DND-41 (cell line): ENCODE results near the gene SMIM33.
A peak's percentile ranks its signal among the peaks of the same experiment; 100 is the strongest.

Source experiments
- ATAC-seq: fragments of 200-7000 bp; cut with Tn5 transposase; 3 replicates; pipeline ENCODE4 v1.9.1; 2021; ENCODE audit warnings: low read depth; ENCODE audit not compliant: insufficient read depth
- DNase-seq: peaks from one replicate; pipeline ENCODE4 v3.0.0-alpha.2; 2020
- H2AFZ ChIP-seq: 2 replicates; pipeline ENCODE4 v1.6.0; 2012; ENCODE audit warnings: low read depth, low read length
- H3K27ac ChIP-seq: 2 replicates; pipeline ENCODE4 v1.5.1; 2012; ENCODE audit warnings: low read length, inconsistent platforms
- H3K27me3 ChIP-seq: fragments of 200-600 bp; sonication (generic); 2 replicates; pipeline ENCODE4 v1.6.0; 2012; ENCODE audit warnings: low read length, mild to moderate bottlenecking, inconsistent platforms; ENCODE audit not compliant: insufficient read depth, poor library complexity
- H3K36me3 ChIP-seq: 2 replicates; pipeline ENCODE4 v1.5.1; 2012; ENCODE audit warnings: low read length, inconsistent platforms; ENCODE audit not compliant: insufficient read depth
- H3K4me1 ChIP-seq: 2 replicates; pipeline ENCODE4 v1.5.1; 2012; ENCODE audit warnings: mild to moderate bottlenecking, low read length; ENCODE audit not compliant: insufficient read depth
- H3K4me2 ChIP-seq: 2 replicates; pipeline ENCODE4 v1.6.0; 2012; ENCODE audit warnings: mild to moderate bottlenecking, moderate library complexity, low read length, inconsistent platforms; ENCODE audit not compliant: insufficient read depth
- H3K4me3 ChIP-seq, 2 experiments: fragments of 200-600 bp in 1 of 2; shearing (Covaris generic) in 1 of 2; 2 replicates each; pipeline ENCODE4 v1.5.1; 2012 to 2016; ENCODE audit warnings: inconsistent platforms in 2 of 2, low read length in 2 of 2, mild to moderate bottlenecking in 2 of 2, low read depth in 1 of 2, moderate library complexity in 1 of 2
- H3K79me2 ChIP-seq: 2 replicates; pipeline ENCODE4 v1.6.0; 2012; ENCODE audit warnings: low read length, inconsistent platforms; ENCODE audit not compliant: insufficient read depth
- H3K9ac ChIP-seq: 2 replicates; pipeline ENCODE4 v1.6.0; 2012; ENCODE audit warnings: low read depth, mild to moderate bottlenecking, inconsistent platforms, low read length, moderate library complexity
- H3K9me3 ChIP-seq: 2 replicates; pipeline ENCODE4 v1.5.1; 2012; ENCODE audit warnings: low read length, moderate library complexity, mild to moderate bottlenecking, inconsistent platforms; ENCODE audit not compliant: insufficient read depth, severe bottlenecking
- H4K20me1 ChIP-seq: 2 replicates; pipeline ENCODE4 v1.6.0; 2012; ENCODE audit warnings: low read length; ENCODE audit not compliant: insufficient read depth
- CTCF ChIP-seq: IDR thresholded peaks from 2 replicates; pipeline ENCODE4 v1.5.1; 2012; ENCODE audit warnings: borderline replicate concordance, low read length, moderate library complexity, mild to moderate bottlenecking; ENCODE audit not compliant: poor library complexity, severe bottlenecking; ENCODE audit errors: extremely low read depth
- EZH2 ChIP-seq: IDR thresholded peaks from 3 replicates; pipeline ENCODE4 v1.6.1; 2012; ENCODE audit warnings: borderline replicate concordance, low read depth, mild to moderate bottlenecking, moderate library complexity, low read length, inconsistent platforms; ENCODE audit not compliant: severe bottlenecking

SMIM33 gene

GRCh38 chr5:139486201-139486600 lies 15.4 kb downstream of the SMIM33 start:
- Histone ChIP-seq H3K27ac (no peak overlapping the region), H3K79me2 (no peaks in the 10 kb centered on the region), H3K36me3 (no peaks in the 10 kb centered on the region), H4K20me1 (no peaks in the 10 kb centered on the region), H3K9ac (no peak overlapping the region), H3K4me3 (no peak overlapping the region), H2AFZ (no peak overlapping the region), H3K9me3 (no peaks in the 10 kb centered on the region), H3K4me2 (no peak overlapping the region), H3K4me1 (peaks cover 24% of the 10 kb centered on the region), H3K27me3 (no peaks in the 10 kb centered on the region)
- no peak for TF ChIP-seq EZH2
- TF ChIP-seq CTCF: no peak
- DNase-seq: no peak
- ATAC-seq: no peak

- Histone ChIP-seq H3K4me3 (no peak overlapping the region), H3K9ac (no peak overlapping the region), H4K20me1 (no peaks in the 10 kb centered on the region), H3K79me2 (no peaks in the 10 kb centered on the region), H3K27ac (no peak overlapping the region), H3K4me1 (peaks cover 4% of the 10 kb centered on the region), H3K9me3 (no peaks in the 10 kb centered on the region), H3K27me3 (no peaks in the 10 kb centered on the region), H3K4me2 (no peak overlapping the region), H3K36me3 (no peaks in the 10 kb centered on the region), H2AFZ (no peak overlapping the region)
- ATAC-seq: 0 out of 3 replicates have a peak, but pooled peaks have one; percentile 48
- no peak for TF ChIP-seq CTCF
- no peak for TF ChIP-seq EZH2
- no peak for DNase-seq
These were observed 17.5 kb downstream of the SMIM33 start for GRCh38 chr5:139488260-139488659.

DNA sequence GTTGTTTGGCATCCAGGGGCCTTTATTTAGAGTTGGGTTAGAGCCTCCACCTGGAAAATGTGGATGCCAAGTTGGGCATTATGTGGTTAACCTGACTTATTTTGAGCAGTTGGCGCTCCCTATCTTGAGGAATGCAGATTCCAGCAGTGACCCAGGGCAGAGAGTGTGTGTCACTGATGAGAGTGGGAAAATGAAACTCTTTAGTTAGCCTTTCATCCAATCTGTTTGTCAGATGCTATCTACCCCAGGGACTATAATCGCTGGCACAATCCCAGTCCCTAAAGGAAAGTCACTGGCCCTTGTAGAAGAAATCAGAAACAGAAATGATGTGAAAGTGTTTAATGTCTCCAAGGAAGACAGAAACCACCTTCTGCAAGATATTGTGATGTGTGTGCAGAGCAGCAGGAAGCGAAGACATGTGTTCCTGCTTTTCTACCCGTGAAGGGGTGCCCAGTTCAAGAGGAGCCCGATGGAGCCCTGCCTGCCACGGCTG lies 21.9 kb downstream of the SMIM33 start:
- peak; percentile 45; the same call in 1 of the 3 replicates for ATAC-seq

More for the DNA sequence above, 21.9 kb downstream of the SMIM33 start:
- Histone ChIP-seq H3K4me1 (no peaks in the 10 kb centered on the region; the same call in 1 of the 2 replicates), H2AFZ (no peak overlapping the region), H3K9me3 (no peaks in the 10 kb centered on the region), H3K9ac (no peak overlapping the region), H3K36me3 (no peaks in the 10 kb centered on the region), H4K20me1 (no peaks in the 10 kb centered on the region), H3K4me3 (no peak overlapping the region), H3K27me3 (no peaks in the 10 kb centered on the region), H3K4me2 (no peak overlapping the region), H3K27ac (no peak overlapping the region), H3K79me2 (no peaks in the 10 kb centered on the region)
- DNase-seq: no peak
- TF ChIP-seq CTCF (no peak), EZH2 (no peak)
